ENCODE data around the gene PDIK1L.

The PDIK1L gene

GRCh38 chr1:26155370-26156284 lies 44.0 kb downstream of the PDIK1L start:
- no peak for DNase-seq (ENCODE audit: low spot score)

GRCh38 chr1:26156285-26157038 lies 44.8 kb downstream of the PDIK1L start:
- DNase-seq (ENCODE audit: low spot score): no peak

DNA sequence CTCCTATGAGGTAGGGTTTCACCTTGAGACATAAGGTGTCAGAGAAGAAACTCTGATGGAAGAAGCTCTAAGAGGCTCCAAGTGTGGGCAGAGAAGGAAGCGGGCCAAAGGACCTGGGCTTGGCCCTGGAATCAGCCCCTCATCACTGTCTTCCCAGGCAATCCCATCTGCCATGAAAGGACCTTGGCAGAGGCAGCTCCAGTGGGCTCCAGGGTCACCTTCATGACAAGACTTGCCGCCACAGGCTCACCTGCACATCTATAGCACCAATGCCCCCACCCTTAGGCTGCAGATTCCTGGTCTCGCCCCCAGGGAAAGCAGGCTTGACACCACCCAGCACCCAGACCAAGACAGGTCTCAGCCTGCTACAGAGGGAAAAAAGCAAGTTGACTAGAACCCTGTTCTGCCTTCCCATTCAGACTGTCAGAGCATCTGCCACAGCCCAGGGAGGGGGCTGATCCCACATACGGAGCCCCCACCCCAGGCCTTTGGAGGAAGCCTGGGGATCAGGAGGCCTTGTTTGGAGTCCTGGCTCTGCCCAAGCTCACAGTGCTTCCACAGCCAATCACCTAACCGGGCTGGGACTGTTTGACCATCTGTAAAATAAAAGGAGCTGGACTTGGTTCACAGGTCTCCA lies 46.8 kb downstream of the PDIK1L start:
- DNase-seq (ENCODE audit: low spot score): no peak

- no peak for DNase-seq (ENCODE audit: low spot score)
These were observed 47.5 kb downstream of the PDIK1L start, which contains the start of gene FAM110D for GRCh38 chr1:26158908-26159742. FAM110D (plus strand) TSS chr1:26159079; CDS start chr1:26161292, 2,213 bp downstream.

GRCh38 chr1:26159743-26160039 lies 48.1 kb downstream of the PDIK1L start:
- no peak for DNase-seq (ENCODE audit: low spot score)

DNA sequence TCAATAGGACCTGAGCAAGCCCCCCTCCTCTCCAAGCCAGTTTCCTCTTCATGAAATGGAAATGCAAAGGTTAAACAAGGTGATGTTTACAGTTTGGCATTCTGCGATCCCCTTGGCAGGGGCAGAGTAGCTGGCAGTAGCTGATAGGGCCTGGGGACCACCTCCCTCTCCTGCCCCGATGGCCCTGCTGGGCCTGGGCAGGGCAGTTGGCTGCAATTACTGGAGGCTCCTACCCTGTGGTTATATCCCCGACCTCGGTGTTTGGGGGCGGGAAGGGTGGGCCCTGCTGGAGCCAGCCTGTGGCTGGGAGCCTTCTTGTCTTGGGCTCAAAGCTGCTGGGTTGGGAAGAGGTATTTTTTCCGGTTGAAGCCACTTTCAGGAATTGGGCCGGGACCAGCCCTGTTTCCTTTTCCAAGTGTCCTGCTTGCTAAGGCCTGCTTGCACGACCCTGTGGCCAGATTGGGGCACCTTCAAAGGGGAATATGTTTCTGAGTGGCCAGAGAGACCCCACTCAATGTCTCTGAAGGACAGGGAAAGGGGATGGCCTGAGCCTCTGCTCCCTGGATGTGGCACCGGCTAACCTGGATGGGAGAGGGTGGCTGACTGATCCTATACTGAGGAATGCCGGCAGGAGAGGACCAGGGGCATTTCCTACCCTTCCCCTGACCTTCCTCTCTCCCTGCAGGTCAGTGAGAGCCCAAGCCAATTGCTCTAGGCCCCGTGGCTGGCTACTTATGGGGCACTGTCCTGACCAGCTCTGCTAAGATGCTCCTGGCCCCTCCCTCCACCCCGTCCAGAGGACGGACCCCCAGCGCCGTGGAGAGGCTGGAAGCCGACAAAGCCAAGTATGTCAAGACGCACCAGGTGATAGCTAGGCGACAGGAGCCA lies 49.1 kb downstream of the PDIK1L start:
- no peak for DNase-seq (ENCODE audit: low spot score)

DNA sequence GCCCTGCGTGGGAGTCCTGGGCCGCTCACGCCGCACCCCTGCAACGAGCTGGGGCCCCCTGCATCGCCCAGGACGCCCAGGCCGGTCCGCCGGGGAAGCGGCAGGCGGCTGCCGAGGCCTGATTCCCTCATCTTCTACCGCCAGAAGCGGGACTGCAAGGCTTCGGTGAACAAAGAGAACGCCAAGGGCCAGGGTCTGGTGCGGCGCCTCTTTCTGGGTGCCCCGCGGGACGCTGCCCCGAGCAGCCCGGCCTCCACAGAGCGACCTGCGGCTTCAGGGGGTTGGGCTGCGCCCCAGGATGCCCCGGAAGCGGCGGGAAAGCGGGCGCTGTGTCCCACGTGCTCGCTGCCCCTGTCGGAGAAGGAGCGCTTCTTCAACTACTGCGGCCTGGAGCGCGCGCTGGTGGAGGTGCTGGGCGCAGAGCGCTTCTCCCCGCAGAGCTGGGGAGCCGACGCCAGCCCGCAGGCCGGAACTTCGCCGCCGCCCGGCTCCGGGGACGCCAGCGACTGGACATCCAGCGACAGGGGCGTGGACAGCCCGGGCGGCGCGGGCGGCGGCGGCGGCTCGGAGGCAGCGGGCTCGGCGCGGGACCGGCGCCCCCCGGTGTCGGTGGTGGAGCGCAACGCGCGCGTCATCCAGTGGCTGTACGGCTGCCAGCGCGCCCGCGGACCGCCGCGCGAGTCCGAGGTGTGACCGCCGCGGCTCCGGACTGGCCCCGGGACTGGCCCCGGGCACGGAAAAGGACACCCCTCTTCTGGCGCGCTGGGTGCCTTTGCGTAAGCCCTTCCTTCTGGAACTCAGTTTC lies 50.0 kb downstream of the PDIK1L start:
- DNase-seq (ENCODE audit: low spot score): peak; percentile 83

- DNase-seq (ENCODE audit: low spot score): no peak
These were observed 50.6 kb downstream of the PDIK1L start for GRCh38 chr1:26162220-26162709.

- DNase-seq (ENCODE audit: low spot score): no peak
These were observed 52.0 kb downstream of the PDIK1L start for GRCh38 chr1:26163684-26164035.

DNA sequence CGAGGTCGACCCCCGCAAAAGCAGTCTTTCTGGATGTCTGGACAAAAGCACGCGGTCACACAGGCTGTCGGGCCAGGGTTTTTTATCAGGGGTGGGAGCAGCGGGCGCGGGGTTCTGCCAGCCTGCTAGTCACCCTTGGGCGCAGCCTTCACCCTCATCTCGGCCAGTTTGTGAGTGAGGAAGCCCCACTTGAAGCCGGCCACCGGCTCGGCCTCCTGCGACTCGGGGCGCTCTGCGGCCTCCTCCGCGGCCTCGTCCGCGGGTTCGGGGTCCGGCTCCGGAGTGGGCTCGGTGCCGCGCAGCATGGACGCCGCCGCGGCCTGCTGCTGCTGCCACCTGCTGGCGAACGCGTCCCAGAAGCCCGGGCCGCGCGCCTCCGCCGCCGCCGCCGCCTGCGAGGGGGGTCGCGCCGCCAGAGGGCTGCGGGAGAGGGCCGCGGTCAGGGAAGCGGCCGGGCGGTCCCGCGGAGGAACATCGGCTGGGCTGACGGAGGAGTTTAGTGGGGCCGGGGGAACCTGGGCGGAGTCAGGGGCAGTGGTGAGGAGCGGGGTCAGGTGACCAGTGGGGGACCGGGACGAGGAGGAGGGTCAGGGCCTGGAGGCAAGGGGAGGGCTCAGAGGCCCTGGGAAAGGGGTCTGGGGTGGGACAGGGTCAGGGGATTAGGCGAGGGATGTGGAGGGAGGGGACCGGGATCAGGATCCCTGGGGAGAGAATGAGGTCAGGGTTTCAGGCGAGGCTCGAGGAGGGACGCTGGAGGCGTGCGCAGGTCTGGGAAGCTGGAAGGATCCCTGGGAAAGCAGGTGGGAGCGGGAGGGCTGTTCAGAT lies 52.6 kb downstream of the PDIK1L start:
- DNase-seq (ENCODE audit: low spot score): peak; percentile 95

- no peak for DNase-seq (ENCODE audit: low spot score)
These were observed 53.5 kb downstream of the PDIK1L start for GRCh38 chr1:26164861-26165842.

- DNase-seq (ENCODE audit: low spot score): no peak
These were observed 55.2 kb downstream of the PDIK1L start for GRCh38 chr1:26166719-26167281.

DNA sequence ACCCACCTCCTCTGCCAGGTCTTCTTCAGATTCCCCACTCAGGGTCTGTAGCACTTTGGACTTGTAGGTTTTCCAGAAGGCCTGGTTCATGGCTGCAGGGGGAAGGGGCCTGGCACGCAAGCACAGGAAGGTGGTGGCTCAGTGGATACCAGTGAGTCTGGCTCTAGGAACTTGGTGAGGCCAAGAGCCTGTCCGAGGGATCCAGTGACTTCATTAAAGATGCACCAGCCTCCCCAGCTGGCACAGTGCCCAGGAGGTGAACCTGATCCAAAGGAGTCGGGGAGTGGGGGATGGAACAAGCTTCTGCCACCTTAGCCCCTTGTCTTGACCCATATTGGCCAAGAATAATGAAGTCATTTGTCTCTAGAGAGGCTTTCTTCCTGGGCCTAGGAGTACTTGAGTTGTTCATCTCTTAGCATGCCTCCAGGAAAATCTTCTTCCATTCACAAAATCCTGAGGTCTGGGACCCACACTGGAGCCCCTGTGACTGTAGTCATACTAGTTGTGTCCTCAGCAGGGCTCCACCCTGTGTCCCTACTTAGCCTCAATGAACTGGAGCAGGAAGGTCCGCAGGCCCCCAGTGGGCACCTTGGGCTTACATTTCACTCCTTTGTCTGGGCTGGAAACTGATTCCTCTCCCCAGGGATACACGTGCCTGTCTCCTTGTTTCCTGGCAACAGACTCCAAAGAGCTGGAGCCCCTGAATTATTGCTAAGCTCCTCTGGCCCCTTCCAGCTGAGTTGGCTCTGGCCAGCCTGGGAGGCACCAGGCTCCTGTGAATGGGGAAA lies 57.0 kb downstream of the PDIK1L start, which contains the start of gene C1orf232:
Gene C1orf232 (minus strand): TSS at position 554 of the 788 bp plus-strand sequence. CDS start 464 bp downstream, at position 90.
- DNase-seq (ENCODE audit: low spot score): peak; percentile 85

DNA sequence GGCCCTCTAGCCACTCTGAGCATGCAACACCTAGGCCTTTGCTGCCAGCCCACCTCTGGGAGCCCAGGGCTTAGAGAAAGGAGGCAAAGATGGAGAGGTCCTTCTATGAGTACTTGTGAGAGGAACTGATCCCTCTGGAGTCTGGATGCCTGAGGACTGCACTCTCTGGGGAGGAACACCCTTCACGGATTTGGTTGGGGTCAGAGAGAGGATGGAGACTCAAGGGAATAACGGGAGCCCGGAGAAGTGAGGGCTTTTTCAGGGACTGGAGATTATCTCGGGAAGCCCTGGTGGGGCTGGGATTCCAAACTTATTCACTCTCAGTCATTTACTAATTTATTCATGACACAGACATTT lies 57.6 kb downstream of the PDIK1L start:
- no peak for DNase-seq (ENCODE audit: low spot score)

GRCh38 chr1:26169669-26170471 lies 58.2 kb downstream of the PDIK1L start, which contains the start of gene ZNF593:
ZNF593 (plus strand) TSS chr1:26169908; CDS start chr1:26169984, 76 bp downstream.
- DNase-seq (ENCODE audit: low spot score): peak; percentile 95

DNA sequence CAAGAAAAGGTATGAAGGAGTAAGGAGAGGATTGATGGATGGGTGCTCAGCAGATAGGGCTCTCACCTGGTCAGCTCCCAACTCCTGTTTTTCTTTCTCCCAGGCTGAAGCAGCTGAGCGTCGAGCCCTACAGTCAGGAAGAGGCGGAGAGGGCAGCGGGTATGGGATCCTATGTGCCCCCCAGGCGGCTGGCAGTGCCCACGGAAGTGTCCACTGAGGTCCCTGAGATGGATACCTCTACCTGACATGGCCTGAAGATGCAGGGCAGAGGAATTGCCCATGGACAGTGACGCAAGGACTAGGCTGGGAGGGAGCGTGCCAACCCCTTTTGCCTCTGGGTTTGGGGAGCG lies 58.8 kb downstream of the PDIK1L start:
- DNase-seq (ENCODE audit: low spot score): no peak

Data from ecto neural progenitor cell (in vitro differentiated cells).